Measurements from ENCODE around the gene KCNC1. TPM values are rescaled to one million over a fixed set of nuclear protein-coding genes. Genes with fewer than 3 reads are reported as not detected.

KCNC1 gene
- total and polyA plus RNA-seq, 7 experiments from 2014 or later = not detected

DNA sequence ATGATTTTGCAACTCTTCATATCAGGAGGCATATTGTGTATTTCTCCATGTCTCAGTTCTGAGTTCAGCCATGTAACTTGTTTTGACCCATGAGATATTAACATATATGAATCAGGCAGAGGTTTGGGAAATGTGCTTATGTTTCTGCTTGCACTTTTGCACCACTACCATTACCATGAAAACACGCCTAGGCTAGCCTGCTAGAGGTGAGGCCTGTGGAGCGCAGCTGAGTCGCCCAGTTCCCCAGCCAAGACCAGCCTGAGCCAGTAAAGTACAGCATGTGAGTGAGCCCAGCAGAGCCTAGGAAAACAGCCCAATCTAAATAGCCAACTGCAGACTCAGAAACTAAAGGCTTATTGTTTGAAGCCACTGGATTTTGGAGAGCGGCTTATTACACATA, 33.6 kb upstream of the KCNC1 start:
- ChIA-PET POLR2A (no interaction called here), CTCF (no interaction called here)
- Mint-ChIP-seq H3K27me3 (peaks cover 31 to 49% (median 36%) of the 10 kb centered on the region in 5 donors), H3K9me3 (peaks cover 0 to 15% (median 5%) of the 10 kb centered on the region in 11 donors), H3K27ac (no peak overlapping the region), H3K4me1 (peaks cover 0 to 1% (median 0%) of the 10 kb centered on the region in 7 donors), H3K4me3 (no peak overlapping the region), H3K36me3 (no peaks in the 10 kb centered on the region)
- Histone ChIP-seq H3K4me3 (ENCODE audit: low read length) (no peak overlapping the region), H3K36me3 (ENCODE audit: control insufficient read depth in 2 of 3, insufficient read depth in 3 of 3, low read length in 3 of 3) (no peaks in the 10 kb centered on the region), H3K4me1 (ENCODE audit: control insufficient read depth in 2 of 2, insufficient read depth in 2 of 2, low read length in 2 of 2) (no peaks in the 10 kb centered on the region), H3K27ac (ENCODE audit: low read depth, low read length) (no peak overlapping the region), H3K9me3 (ENCODE audit: control insufficient read depth in 2 of 3, low read length in 3 of 3) (no peaks in the 10 kb centered on the region), H3K27me3 (ENCODE audit: control insufficient read depth in 2 of 2, insufficient read depth in 2 of 2, low read length in 2 of 2) (no peaks in the 10 kb centered on the region)
- ATAC-seq = no peak
- intact Hi-C loops (cut with micrococcal nuclease) = no loop called here
- DNase-seq = no peak

GRCh38 chr11:17702876-17703275, 31.7 kb upstream of the KCNC1 start:
- CTCF ChIA-PET = interaction anchor here (0.7 kb wide), 1 partner anchor 72 kb away, joined by 3 read pairs; no protein-coding TSS in a partner anchor
- DNase-seq (no peak), ATAC-seq (no peak)
- Mint-ChIP-seq H3K27ac (no peak overlapping the region), H3K27me3 (peaks cover 15 to 39% (median 26%) of the 10 kb centered on the region in 5 donors), H3K36me3 (no peaks in the 10 kb centered on the region), H3K4me1 (peaks cover 0 to 1% (median 0%) of the 10 kb centered on the region in 7 donors), H3K4me3 (no peak overlapping the region), H3K9me3 (peaks cover 0 to 15% (median 5%) of the 10 kb centered on the region in 11 donors)
- Histone ChIP-seq H3K4me3 (ENCODE audit: low read length) (no peak overlapping the region), H3K9me3 (ENCODE audit: control insufficient read depth in 2 of 3, low read length in 3 of 3) (no peaks in the 10 kb centered on the region), H3K27ac (ENCODE audit: low read depth, low read length) (no peak overlapping the region), H3K4me1 (ENCODE audit: control insufficient read depth in 2 of 2, insufficient read depth in 2 of 2, low read length in 2 of 2) (no peaks in the 10 kb centered on the region), H3K36me3 (ENCODE audit: control insufficient read depth in 2 of 3, insufficient read depth in 3 of 3, low read length in 3 of 3) (no peaks in the 10 kb centered on the region), H3K27me3 (ENCODE audit: control insufficient read depth in 2 of 2, insufficient read depth in 2 of 2, low read length in 2 of 2) (no peaks in the 10 kb centered on the region)
- intact Hi-C loops (cut with micrococcal nuclease) = no loop called here
- POLR2A ChIA-PET = no interaction called here

- Histone ChIP-seq H3K27ac (ENCODE audit: low read depth, low read length) (no peak overlapping the region), H3K4me1 (ENCODE audit: control insufficient read depth in 2 of 2, insufficient read depth in 2 of 2, low read length in 2 of 2) (no peaks in the 10 kb centered on the region), H3K4me3 (ENCODE audit: low read length) (no peak overlapping the region), H3K27me3 (ENCODE audit: control insufficient read depth in 2 of 2, insufficient read depth in 2 of 2, low read length in 2 of 2) (no peaks in the 10 kb centered on the region), H3K9me3 (ENCODE audit: control insufficient read depth in 2 of 3, low read length in 3 of 3) (no peaks in the 10 kb centered on the region), H3K36me3 (ENCODE audit: control insufficient read depth in 2 of 3, insufficient read depth in 3 of 3, low read length in 3 of 3) (no peaks in the 10 kb centered on the region)
- H3K27ac Mint-ChIP-seq = no peak overlapping the region
- peaks cover 0 to 15% (median 5%) of the 10 kb centered on the region in 11 donors for H3K9me3 Mint-ChIP-seq
- CTCF ChIA-PET = no interaction called here
- POLR2A ChIA-PET = no interaction called here
- H3K4me3 Mint-ChIP-seq = no peak overlapping the region
- H3K36me3 Mint-ChIP-seq = no peaks in the 10 kb centered on the region
- H3K4me1 Mint-ChIP-seq = peaks cover 0 to 1% (median 0%) of the 10 kb centered on the region in 7 donors
- no peak for DNase-seq
- intact Hi-C loops (cut with micrococcal nuclease) = no loop called here
- peaks cover 9 to 39% (median 21%) of the 10 kb centered on the region in 5 donors for H3K27me3 Mint-ChIP-seq
- no peak for ATAC-seq
These were observed 30.6 kb upstream of the KCNC1 start for GRCh38 chr11:17703951-17704350.

DNA sequence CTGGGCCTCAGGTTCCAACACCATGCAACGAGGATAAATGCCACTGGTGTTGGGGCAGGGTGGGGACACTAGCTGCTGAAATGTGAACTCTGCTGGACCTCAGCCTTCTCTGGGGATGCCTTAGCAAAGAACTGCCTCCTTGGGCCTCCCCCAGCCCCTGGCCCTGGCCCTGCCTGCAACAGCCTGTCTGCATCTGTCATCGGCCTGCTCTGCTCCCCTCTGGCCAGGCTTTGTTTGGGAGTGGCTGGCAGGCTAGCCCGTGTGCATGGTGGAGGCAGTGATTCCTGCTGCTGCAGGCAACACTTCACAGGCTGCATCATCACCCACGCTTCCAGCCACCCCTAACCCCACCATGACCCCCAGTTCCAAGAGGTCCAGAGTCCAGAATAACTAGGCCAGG, 26.8 kb upstream of the KCNC1 start:
- CTCF ChIA-PET = no interaction called here
- DNase-seq (no peak), ATAC-seq (no peak)
- H3K9me3 Mint-ChIP-seq = peaks cover 0 to 15% (median 5%) of the 10 kb centered on the region in 11 donors
- intact Hi-C loops (cut with micrococcal nuclease) = loop anchor here in 1 of 2 donors (5.0 kb wide), 1 partner anchor 1389 kb away; no protein-coding TSS in a partner anchor
- Histone ChIP-seq H3K27me3 (ENCODE audit: control insufficient read depth in 2 of 2, insufficient read depth in 2 of 2, low read length in 2 of 2) (no peaks in the 10 kb centered on the region), H3K4me3 (ENCODE audit: low read length) (no peak overlapping the region), H3K9me3 (ENCODE audit: control insufficient read depth in 2 of 3, low read length in 3 of 3) (no peaks in the 10 kb centered on the region), H3K4me1 (ENCODE audit: control insufficient read depth in 2 of 2, insufficient read depth in 2 of 2, low read length in 2 of 2) (no peaks in the 10 kb centered on the region), H3K36me3 (ENCODE audit: control insufficient read depth in 2 of 3, insufficient read depth in 3 of 3, low read length in 3 of 3) (no peaks in the 10 kb centered on the region), H3K27ac (ENCODE audit: low read depth, low read length) (no peak overlapping the region)
- POLR2A ChIA-PET = no interaction called here
- H3K4me3 Mint-ChIP-seq = no peak overlapping the region
- no peaks in the 10 kb centered on the region for H3K36me3 Mint-ChIP-seq
- peaks cover 0 to 1% (median 0%) of the 10 kb centered on the region in 7 donors for H3K4me1 Mint-ChIP-seq
- peaks cover 12 to 39% (median 17%) of the 10 kb centered on the region in 5 donors for H3K27me3 Mint-ChIP-seq
- H3K27ac Mint-ChIP-seq = no peak overlapping the region

GRCh38 chr11:17711836-17712235, 22.7 kb upstream of the KCNC1 start:
- no peak overlapping the region for H3K4me3 Mint-ChIP-seq
- H3K27ac ChIP-seq (ENCODE audit: low read depth, low read length) = no peak overlapping the region
- intact Hi-C loops (cut with micrococcal nuclease) = no loop called here
- peaks cover 0 to 4% of the 10 kb centered on the region in 2 donors for H3K27me3 ChIP-seq (ENCODE audit: control insufficient read depth in 2 of 2, insufficient read depth in 2 of 2, low read length in 2 of 2)
- H3K4me1 Mint-ChIP-seq = no peaks in the 10 kb centered on the region
- H3K36me3 ChIP-seq (ENCODE audit: control insufficient read depth in 2 of 3, insufficient read depth in 3 of 3, low read length in 3 of 3) = no peaks in the 10 kb centered on the region
- ATAC-seq (no peak), DNase-seq (no peak)
- H3K27me3 Mint-ChIP-seq = peaks cover 8 to 28% (median 11%) of the 10 kb centered on the region in 5 donors
- no peaks in the 10 kb centered on the region for H3K9me3 Mint-ChIP-seq
- POLR2A ChIA-PET = no interaction called here
- H3K36me3 Mint-ChIP-seq = no peaks in the 10 kb centered on the region
- CTCF ChIA-PET = no interaction called here
- H3K27ac Mint-ChIP-seq = no peak overlapping the region
- no peaks in the 10 kb centered on the region for H3K4me1 ChIP-seq (ENCODE audit: control insufficient read depth in 2 of 2, insufficient read depth in 2 of 2, low read length in 2 of 2)
- no peaks in the 10 kb centered on the region for H3K9me3 ChIP-seq (ENCODE audit: control insufficient read depth in 2 of 3, low read length in 3 of 3)
- no peak overlapping the region for H3K4me3 ChIP-seq (ENCODE audit: low read length)

DNA sequence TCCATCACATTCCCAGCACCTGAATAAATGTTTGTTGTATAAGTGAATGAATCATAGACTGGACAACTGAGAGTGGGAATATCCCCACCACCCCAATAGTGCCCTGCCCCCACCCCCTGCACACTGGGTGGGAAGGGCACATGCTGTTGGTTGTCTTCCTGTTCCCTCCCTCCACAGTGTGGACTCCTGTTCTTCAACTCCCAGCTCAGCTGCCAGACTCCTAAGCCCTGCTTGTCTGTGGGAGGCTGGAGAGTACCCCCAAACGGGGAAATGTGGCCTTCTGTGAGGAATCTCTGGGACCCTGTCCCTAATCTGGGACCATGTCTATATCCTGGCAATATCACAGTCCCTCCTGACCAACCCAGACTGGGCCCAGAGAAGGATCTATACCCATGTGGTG, 20.7 kb upstream of the KCNC1 start:
- no peak for ATAC-seq
- no peaks in the 10 kb centered on the region for H3K9me3 Mint-ChIP-seq
- H3K4me1 ChIP-seq (ENCODE audit: control insufficient read depth in 2 of 2, insufficient read depth in 2 of 2, low read length in 2 of 2) = no peaks in the 10 kb centered on the region
- H3K27ac Mint-ChIP-seq = no peak overlapping the region
- H3K4me3 Mint-ChIP-seq = no peak overlapping the region
- H3K36me3 Mint-ChIP-seq = no peaks in the 10 kb centered on the region
- H3K36me3 ChIP-seq (ENCODE audit: control insufficient read depth in 2 of 3, insufficient read depth in 3 of 3, low read length in 3 of 3) = no peaks in the 10 kb centered on the region
- H3K27me3 Mint-ChIP-seq = peaks cover 8 to 21% (median 13%) of the 10 kb centered on the region in 5 donors
- DNase-seq = no peak
- no peak overlapping the region for H3K4me3 ChIP-seq (ENCODE audit: low read length)
- H3K27me3 ChIP-seq (ENCODE audit: control insufficient read depth in 2 of 2, insufficient read depth in 2 of 2, low read length in 2 of 2) = peaks cover 0 to 4% of the 10 kb centered on the region in 2 donors
- no peak overlapping the region for H3K27ac ChIP-seq (ENCODE audit: low read depth, low read length)
- intact Hi-C loops (cut with micrococcal nuclease) = no loop called here
- no peaks in the 10 kb centered on the region for H3K4me1 Mint-ChIP-seq
- H3K9me3 ChIP-seq (ENCODE audit: control insufficient read depth in 2 of 3, low read length in 3 of 3) = no peaks in the 10 kb centered on the region
- POLR2A ChIA-PET = no interaction called here
- CTCF ChIA-PET = no interaction called here

GRCh38 chr11:17714356-17714854, 20.2 kb upstream of the KCNC1 start:
- Mint-ChIP-seq H3K4me3 (no peak overlapping the region), H3K36me3 (no peaks in the 10 kb centered on the region), H3K27me3 (peaks cover 8 to 17% (median 16%) of the 10 kb centered on the region in 5 donors), H3K4me1 (peaks cover 0 to 1% (median 0%) of the 10 kb centered on the region in 7 donors), H3K27ac (no peak overlapping the region), H3K9me3 (no peaks in the 10 kb centered on the region)
- intact Hi-C loops (cut with micrococcal nuclease) = no loop called here
- no peak for ATAC-seq
- Histone ChIP-seq H3K4me1 (ENCODE audit: control insufficient read depth in 2 of 2, insufficient read depth in 2 of 2, low read length in 2 of 2) (no peaks in the 10 kb centered on the region), H3K27ac (ENCODE audit: low read depth, low read length) (no peak overlapping the region), H3K36me3 (ENCODE audit: control insufficient read depth in 2 of 3, insufficient read depth in 3 of 3, low read length in 3 of 3) (no peaks in the 10 kb centered on the region), H3K4me3 (ENCODE audit: low read length) (no peak overlapping the region), H3K9me3 (ENCODE audit: control insufficient read depth in 2 of 3, low read length in 3 of 3) (no peaks in the 10 kb centered on the region), H3K27me3 (ENCODE audit: control insufficient read depth in 2 of 2, insufficient read depth in 2 of 2, low read length in 2 of 2) (peaks cover 0 to 4% of the 10 kb centered on the region in 2 donors)
- POLR2A ChIA-PET = no interaction called here
- CTCF ChIA-PET = no interaction called here
- DNase-seq = no peak
